CD4-positive, alpha-beta T cell treated with Interleukin-17A for 1 hour (primary cell): ENCODE data around the gene OR5B12.
"Not testable (repeated sequence)": the region's sequence is repeated elsewhere in the genome, so short reads cannot be mapped to it uniquely, and the experiment has no call there.

ENCODE experiments used
- DNase-seq: peaks from one replicate; pipeline ENCODE4 v3.0.0-alpha.2; 2020

Gene OR5B12

DNA sequence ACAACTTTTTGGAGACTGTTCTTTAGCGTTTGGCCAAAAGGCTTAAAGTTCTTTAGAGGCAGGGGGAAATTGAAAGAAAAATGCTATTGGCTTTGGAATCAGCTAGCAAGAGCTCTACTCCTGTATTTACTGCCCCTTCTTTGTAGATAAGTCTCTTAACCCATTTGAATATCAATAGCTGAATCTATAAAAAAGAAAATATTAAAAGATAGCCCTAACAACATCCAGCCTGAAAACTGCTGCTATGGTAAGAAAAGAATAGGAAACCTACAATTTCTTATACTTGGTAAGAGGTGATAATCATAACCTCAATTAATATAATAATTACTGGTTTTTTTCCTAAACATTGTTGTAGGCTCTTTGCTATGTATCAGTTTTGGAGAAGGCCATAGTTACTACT lies at the start of gene OR5B12:
Gene OR5B12, minus strand, starts transcription at position 101 of the 400 bp plus-strand sequence. CDS start 2,085 bp downstream, outside the sequence.
- DNase-seq, result no peak

DNA sequence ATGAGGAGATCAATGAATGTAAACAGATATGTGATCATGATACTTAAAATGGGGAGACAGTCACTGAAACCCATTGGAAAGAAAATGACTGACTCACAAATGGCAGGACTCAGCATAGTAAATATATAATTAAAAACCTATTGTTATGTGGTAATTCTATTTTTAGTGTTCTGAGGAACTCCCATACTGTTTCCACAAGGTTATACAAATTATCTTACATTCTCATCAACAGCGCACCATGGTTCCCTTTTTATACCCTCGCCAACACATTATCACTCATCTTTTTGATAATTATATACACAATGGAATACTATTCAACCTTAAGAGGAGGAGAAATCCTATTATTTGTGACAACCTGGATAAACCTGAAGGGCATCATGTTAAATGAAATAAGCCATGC lies 48.8 kb upstream of the OR5B12 start:
- DNase-seq, result no peak

DNA sequence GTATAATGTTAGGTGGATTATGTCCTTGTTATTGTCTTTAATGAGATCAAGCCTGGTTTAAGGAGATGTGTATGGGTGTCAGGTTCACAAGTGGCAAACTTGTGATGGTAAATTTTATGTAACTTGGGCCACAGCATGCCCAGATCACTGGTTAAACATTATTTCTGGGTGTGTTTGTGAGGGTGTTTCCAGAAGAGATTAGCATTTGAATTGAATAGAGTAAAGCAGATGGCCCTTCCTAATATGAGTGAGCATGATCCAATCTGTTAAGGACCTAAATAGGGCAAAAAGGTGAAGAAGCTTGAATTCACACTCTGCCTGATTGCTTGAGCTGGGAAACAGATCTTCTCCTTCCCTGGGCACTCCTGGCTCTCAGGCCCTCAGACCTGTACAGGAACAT lies 45.1 kb upstream of the OR5B12 start:
- DNase-seq, result no peak

DNA sequence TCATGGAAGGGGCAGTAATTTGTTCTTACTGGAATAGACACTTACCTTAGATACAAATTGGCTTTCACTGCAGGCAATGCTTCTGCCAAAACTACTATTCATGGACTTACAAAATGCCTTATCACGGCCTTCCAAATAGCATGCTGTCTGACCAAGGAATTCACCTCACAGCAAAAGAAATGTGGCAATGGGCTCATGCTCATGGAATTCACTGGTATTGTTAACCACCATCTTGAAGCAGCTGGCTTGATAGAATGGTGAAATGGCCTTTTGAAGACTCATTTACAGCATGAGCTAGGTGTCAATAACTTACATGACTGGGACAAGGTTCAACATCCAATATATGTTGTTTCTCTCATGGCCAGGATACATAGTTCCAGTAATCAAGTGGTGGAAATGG lies 43.9 kb upstream of the OR5B12 start:
- no peak for DNase-seq

DNA sequence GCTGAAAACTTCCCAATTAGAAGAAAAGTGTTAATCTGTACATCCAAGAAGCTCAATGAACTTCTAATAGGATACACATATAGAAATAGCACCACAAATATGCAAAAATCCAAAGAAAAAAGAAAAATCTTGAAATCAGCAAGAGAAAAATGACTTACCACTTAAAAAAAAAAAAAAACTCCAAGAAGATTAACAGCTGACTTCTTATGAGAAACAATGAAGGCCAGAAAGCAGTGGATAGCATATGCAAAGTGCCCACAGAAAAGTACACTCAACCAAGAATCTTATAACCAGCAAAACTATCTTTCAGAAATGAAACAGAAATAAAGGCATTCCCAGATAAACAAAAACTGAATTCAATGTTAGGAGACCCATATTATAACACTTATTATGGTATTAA lies 29.9 kb upstream of the OR5B12 start:
- no peak for DNase-seq

DNA sequence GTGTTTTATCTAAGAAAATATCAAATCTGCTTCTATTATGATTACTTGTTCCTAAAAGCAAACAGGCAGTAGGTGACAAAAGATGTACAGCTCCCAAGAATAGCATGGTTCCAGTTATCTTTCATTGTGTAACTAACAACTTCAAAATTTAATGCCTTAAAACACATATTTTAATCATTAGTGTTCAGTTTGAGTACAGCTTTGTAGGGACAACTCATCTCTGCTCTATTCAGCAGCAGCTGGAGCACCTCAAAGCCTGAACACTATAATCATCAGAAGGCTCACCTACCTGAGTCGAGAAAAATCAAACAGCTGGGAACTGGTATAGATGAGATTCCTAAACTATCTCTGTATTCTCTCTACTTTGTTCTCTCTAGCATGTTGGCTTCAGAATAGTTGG lies 24.3 kb upstream of the OR5B12 start:
- DNase-seq, result no peak

DNA sequence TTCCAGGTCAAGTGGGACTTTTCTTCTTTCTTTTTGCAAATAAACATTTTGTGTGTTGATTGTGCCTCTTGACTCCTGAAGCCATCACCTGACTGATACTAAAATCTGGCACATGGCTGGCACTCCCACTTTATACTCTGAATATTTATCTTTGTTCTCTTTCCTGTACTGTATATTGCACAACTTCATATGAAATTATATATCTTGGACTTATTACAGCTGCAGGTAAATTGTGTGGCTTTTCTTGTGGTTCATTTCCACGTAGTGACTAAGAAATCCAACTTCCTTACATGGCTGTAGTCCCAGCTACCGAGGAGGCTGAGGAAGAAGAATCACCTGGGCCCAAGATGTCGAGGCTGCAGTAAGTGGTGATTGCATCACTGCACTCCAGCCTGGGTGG lies 23.7 kb upstream of the OR5B12 start:
- no peak for DNase-seq

DNA sequence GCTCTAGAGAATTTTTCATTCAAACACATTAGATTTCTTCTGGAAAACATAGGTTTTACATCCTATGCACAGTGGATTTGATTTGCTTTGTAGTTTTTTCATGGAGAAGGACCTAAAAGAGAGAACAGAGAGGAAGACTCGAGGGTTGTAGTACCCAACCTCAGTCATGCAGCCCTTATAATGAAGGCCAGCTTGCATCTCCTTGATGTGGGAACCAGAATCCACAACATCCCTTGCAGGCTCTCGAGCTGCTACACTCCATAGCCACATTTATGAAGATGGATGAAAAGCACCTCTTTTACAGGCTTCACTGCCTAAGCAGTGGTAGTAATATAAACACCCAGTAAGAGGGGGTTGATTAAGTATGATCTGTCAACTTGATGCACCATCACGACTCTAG lies 9.5 kb upstream of the OR5B12 start:
- no peak for DNase-seq

DNA sequence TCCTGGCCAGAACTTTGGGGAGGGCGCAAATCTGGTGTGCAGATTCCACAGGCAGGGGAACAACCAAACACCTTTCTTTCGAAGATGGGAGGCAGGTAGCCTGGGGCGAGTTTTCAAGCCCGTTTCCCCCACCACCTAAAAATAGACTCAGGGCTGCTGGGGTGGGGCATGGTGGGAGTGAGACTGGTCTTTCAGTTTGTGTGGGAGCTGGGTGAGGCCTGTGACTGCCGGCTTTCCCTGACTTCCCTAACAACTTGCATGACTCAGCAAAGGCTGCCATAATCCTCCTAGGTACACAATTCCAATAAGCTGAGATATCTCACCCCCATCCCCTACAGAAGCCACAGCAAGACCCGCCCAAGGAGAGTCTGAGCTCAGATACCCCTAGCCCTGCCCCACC lies 4.3 kb upstream of the OR5B12 start:
- DNase-seq, result no peak

DNA sequence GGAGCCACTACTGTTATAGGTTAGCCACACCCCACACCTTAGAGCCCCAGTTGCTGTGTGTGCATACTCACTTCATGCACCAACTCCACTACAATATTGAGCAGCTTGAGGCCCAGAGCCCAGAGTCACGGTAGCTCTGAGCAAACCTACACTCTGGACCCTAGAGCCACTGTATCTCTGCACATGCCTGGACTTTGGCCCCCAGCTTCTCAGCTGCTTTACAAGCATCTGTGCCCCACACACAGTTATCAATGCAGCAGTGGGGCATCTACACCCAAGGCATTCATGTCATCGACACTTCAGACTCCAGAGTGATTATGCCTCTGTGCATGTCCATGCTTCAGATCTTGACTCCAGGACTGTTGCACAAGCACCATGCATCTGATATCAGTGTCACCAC lies 2.3 kb upstream of the OR5B12 start:
- no peak for DNase-seq

DNA sequence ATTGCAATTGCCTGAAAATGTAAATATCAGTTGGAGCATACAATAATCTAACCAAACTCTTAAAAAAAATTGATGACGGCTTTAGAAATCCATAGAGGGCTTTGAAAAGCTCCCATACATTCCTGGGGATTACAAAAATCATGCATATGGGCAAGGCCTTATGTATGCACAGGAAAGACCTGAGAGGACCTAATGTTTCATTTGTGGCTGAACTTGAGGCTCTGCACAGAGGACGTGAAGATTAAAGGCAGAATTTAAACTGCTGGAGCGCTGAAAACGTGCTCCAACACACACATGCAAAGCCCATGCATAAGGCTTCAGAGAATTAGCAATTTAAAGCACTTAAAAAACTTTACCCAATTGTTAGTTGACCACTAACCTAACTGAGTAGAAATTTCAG lies 3.5 kb downstream of the OR5B12 start:
- no peak for DNase-seq

DNA sequence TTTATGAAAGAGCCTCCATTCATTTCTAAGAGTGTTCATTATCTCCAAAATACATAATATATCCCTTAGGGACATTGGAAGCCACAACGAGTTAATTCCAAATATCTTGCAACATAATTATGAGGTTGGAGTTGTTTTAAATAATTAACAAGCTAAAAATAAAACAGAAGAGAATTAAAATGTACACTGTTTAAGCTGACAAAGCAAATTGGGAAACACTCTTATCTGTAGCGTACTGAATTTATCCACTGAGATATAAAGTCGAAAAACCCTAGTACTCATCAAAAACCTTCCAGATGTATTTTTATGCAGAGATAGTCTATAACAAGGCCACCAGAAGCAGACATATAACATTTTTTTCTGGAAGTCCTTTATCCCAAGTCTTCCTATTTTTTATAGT lies 7.8 kb downstream of the OR5B12 start:
- DNase-seq, result no peak

DNA sequence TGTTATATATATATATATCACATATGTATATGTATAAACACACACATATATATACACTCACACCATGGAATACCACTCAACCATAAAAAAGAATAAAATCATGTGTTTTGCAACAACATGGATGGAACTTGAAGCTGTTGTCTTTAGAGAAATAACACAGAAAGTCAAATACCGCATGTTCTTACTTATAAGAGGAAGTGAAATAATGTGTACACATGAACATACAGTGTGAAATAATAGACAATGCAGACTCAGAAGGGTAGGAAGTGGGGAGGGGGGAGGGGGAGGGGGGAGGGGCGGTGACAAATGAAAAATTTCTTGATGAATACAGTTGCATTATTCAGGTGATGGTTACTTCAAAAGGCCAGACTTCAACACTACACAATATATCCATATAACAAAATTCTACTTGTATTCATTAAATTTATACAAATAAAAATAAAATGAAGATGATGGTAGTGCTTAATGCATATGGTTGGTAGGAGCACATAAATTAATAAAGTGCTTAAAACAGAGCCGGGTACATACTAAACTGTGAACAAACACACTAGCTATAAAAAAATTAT lies 8.3 kb downstream of the OR5B12 start:
- no peak for DNase-seq

DNA sequence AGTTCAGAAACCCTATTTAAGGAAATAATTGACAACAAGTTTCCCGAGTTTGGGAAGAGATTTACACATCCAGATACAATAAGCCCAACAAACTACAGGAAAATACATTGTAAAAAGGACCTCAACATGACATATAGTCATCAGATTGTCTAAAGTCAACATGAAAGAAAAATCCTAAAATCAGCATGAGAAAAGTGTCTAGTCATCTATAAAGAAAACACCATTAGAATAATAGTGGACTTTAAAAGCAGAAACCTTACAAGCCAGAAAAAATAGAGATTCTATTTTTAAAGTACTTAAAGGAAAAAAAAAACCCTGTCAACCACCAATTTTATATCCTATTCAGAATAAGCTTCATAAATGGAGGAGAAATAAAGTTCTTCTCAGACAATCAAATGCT lies 12.8 kb downstream of the OR5B12 start:
- DNase-seq, result no peak

DNA sequence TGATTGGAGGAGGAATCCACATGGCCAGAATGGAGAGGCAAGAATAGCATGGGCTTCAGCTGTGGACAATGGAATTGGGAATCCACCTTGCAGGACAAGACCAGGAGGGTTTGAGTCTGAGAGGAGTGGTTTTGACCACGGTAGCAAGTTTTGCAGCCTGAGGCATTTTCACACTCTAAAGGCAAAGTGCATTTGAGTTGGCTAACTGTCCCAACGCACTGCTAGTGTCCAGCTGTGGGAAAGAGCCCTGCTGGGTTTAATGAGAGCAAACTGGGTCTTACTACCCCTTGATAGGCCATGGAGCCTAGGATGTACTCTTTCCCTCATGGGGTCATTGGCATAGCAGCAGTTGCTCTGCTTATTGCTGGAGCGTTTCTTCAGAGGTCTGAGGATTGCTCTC lies 14.0 kb downstream of the OR5B12 start, which contains the start of gene OR5B2:
Gene OR5B2, minus strand, starts transcription at position 101 of the 400 bp plus-strand sequence. CDS start 4,860 bp downstream, outside the sequence.
- DNase-seq, result no peak

DNA sequence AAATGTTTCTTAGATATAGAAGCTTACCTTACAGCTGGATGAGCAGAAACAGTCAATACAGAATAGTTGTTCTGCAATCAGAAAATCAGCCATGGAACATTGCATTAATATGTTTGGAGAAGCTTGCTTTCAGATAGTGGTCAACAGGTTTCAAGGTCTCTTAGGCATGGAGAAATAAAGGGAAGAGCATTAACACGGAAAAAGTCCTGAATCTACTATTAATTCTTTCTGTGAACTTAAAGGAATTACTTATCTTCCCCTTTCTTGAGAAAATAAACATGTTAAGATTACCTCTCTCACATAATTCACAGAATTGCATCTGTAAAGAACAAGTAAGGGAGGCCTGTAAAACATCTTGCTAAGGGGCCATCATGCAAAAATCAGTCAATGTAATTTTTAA lies 35.3 kb downstream of the OR5B12 start, which contains the start of gene OR5B3:
Gene OR5B3, minus strand, starts transcription at position 101 of the 400 bp plus-strand sequence. CDS start 3,465 bp downstream, outside the sequence.
- no peak for DNase-seq

DNA sequence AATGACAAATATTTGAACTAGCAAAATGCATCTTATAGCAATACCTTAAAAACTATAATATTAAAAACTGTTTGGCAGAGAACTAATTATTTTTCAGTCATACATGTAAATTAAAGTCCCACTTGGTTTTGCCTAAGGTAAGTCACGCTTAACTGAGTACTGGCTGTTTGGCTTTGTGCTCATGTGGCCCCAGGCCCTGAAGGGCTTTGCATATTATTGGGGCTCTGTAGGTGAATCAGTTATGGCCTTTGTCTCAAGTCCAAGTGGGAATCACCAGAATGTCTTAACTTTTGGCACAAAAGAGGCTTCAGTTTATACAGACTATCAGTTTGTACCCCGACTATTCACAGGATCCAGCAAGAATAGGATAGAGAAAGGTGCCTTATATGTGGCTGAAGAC lies 42.4 kb downstream of the OR5B12 start:
- not testable (repeated sequence) for DNase-seq

DNA sequence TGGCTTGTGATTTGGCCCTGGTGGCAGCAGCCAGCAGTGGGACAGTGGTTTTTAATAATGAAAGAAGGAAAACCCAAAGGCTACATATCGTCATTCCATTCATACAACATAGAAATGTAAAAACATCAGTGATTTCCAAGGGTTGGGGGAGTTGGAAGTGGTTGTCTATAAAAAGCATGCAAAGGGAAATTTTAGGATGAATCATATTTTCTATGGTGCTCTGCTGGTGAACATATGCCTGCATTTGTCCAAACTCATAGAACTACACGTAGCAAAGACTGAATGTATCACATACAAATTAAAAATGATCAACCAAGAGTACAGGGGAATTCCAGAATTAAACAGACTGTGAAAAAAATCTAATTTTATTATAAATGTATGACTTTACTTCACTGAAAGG lies 46.5 kb downstream of the OR5B12 start:
- no peak for DNase-seq

DNA sequence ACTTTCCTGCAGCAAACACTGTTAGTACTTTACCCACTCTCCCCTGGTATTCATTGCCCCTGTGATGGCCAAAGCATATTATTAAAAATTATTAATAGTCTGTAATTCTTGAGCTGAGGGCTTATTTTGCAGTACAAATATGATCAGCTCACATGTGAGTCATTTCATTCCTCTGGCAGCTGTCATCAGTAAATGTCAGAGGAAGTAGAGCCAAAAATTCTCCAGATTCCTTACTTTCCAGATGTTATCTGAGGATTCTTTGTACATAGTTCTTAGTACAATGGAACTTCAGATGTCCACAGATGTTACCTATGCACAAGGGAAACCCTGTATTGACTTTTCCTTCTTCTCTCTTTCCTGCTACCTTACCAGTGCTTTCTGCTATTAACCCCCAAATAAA lies 47.8 kb downstream of the OR5B12 start:
- DNase-seq, result no peak

DNA sequence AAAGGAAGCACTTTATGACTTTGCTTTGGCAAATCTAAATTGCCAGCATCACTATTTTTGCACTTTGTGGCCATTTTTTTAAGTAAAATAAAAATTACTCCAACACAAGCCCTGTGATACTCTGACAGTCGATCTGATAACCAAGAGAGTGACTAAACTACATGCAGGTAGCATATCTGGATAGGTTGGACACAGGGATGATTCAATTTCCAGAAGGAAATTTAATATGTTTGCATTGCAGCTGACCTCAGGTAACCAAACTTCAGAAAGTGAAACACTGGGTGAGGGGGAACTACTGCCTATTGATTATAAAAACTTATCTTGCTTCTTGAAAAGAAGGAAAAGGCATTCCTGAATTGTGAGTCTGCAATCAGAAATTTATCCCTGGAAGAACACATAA lies 49.3 kb downstream of the OR5B12 start:
- DNase-seq, result no peak

DNA sequence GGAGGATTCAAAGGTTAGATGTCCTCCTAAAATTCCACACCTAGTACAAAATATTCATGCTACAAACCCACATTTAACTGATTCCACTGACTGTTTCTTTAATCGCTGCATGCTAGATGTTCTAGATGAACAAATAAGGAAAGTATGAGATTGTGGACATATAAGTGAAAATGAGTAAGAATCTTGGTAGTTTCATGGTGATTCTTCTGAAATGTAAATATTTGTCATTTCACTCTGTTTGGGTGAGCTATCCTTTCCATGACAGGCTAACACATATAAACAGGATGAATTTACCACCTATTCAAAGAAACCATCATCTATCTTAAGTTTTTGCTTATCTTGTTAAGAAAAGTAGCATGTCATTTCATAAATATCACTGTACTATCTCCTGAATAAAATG lies 50.2 kb downstream of the OR5B12 start:
- DNase-seq, result no peak

DNA sequence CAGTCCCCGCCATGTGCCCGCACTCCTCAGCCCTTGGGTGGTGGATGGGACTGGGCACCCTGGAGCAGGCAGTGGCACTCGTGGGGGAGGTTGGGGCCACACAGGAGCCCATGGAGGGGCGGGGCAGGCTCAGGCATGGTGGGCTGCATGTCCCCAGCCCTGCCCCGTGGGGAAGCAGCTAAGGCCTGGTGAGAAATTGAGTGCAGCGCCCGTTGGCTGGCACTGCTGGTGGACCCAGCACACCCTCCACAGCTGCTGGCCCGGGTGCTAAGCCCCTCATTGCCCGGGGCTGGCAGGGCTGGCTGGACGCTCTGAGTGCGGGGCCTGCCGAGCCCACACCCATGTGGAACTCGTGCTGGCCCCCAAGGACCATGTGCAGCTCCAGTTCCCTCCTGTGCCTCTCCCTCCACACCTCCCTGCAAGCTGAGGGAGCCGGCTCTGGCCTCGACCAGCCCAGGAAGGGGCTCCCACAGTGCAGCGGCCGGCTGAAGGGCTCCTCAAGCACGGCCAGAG lies 51.4 kb downstream of the OR5B12 start:
- no peak for DNase-seq
